HEK293 (cell line): ENCODE results near the gene GTF2A1.

Experiments
- CTCF ChIP-seq: fragments of 450-650 bp; formaldehyde crosslinking; IDR thresholded peaks from 2 replicates; pipeline ENCODE4 v1.5.1; 2016; ENCODE audit warnings: missing biosample characterization, missing genetic modification characterization
- EGR2 ChIP-seq: fragments of 450-650 bp; formaldehyde crosslinking; IDR thresholded peaks from 2 replicates; pipeline ENCODE4 v1.5.1; 2016; ENCODE audit warnings: low read depth, missing biosample characterization, missing genetic modification characterization
- KLF10 ChIP-seq: fragments of 450-650 bp; IDR thresholded peaks from 2 replicates; pipeline ENCODE4 v1.5.1; 2018; ENCODE audit warnings: missing biosample characterization, mild to moderate bottlenecking, missing genetic modification characterization
- TRIM28 ChIP-seq: IDR thresholded peaks from 2 replicates; pipeline ENCODE4 v1.6.1; 2011; ENCODE audit warnings: low read length, control low read depth, borderline replicate concordance
- ZBTB20 ChIP-seq: fragments of 450-650 bp; formaldehyde crosslinking; IDR thresholded peaks from 2 replicates; pipeline ENCODE4 v1.5.1; 2016; ENCODE audit warnings: missing biosample characterization, missing genetic modification characterization
- ZBTB49 ChIP-seq: fragments of 450-650 bp; formaldehyde crosslinking; IDR thresholded peaks from 2 replicates; pipeline ENCODE4 v1.5.1; 2016; ENCODE audit warnings: missing biosample characterization, missing genetic modification characterization, low read depth
- ZNF214 ChIP-seq: fragments of 450-650 bp; formaldehyde crosslinking; IDR thresholded peaks from 2 replicates; pipeline ENCODE4 v1.5.1; 2017; ENCODE audit warnings: missing biosample characterization, mild to moderate bottlenecking, missing genetic modification characterization, borderline replicate concordance
- ZNF670 ChIP-seq: fragments of 450-650 bp; formaldehyde crosslinking; IDR thresholded peaks from 2 replicates; pipeline ENCODE4 v1.5.1; 2016; ENCODE audit warnings: missing biosample characterization, missing genetic modification characterization, low read depth
- TF ChIP-seq, protein P1 (sequence below): fragments of 450-650 bp; formaldehyde crosslinking; IDR thresholded peaks from 2 replicates; pipeline ENCODE4 v1.5.1; 2016; ENCODE audit warnings: missing biosample characterization, missing genetic modification characterization, borderline replicate concordance
- TF ChIP-seq, protein P2 (sequence below): fragments of 450-650 bp; formaldehyde crosslinking; optimal IDR thresholded peaks from 2 replicates; pipeline ENCODE3; 2016; ENCODE audit warnings: missing biosample characterization, mild to moderate bottlenecking, missing genetic modification characterization
- TF ChIP-seq, protein P3 (sequence below): fragments of 450-650 bp; formaldehyde crosslinking; IDR thresholded peaks from 2 replicates; pipeline ENCODE4 v1.5.1; 2016; ENCODE audit warnings: missing biosample characterization, missing genetic modification characterization

DNA sequence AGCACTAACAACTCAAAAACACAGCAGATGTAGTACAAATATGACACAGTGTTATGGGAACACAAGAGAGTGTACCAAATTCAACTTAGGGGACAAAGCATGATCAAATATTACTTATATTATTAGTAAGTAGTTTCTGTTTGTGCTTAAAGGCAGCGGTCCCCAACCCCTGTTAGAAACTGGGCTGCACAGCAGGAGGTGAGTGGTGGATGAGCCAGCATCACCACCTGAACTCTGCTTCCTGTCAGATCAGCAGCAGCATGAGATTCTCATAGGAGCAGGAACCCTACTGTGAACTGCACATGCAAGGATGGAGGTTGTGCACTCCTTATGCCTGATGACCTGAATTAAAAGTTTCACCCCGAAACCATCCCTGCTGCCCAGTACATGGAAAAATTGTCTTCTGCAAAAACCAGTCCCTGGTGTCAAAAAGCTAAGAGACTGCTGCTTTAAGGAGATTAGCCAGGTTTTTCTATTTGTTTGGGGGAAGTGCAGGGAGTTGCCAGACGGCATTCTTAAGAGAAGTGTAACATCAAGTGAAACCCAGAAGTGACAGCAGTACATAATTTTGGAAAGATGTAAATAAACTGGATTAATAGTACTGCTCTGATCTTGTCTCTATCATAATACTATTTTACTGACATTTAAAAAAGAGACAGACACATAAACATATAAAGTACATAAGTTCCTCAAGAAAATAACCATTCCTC, 26.7 kb downstream of the GTF2A1 start:
- TF ChIP-seq ZNF214 (tag by site-specific recombination) (no peak), CTCF (tag by site-specific recombination) (no peak), KLF10 (tag by site-specific recombination) (no peak), ZBTB20 (tag by site-specific recombination) (no peak), ZBTB49 (no peak), EGR2 (tag by site-specific recombination) (no peak), ZNF670 (tag by site-specific recombination) (no peak), TRIM28 (no peak)
- TF ChIP-seq, protein P1, sequence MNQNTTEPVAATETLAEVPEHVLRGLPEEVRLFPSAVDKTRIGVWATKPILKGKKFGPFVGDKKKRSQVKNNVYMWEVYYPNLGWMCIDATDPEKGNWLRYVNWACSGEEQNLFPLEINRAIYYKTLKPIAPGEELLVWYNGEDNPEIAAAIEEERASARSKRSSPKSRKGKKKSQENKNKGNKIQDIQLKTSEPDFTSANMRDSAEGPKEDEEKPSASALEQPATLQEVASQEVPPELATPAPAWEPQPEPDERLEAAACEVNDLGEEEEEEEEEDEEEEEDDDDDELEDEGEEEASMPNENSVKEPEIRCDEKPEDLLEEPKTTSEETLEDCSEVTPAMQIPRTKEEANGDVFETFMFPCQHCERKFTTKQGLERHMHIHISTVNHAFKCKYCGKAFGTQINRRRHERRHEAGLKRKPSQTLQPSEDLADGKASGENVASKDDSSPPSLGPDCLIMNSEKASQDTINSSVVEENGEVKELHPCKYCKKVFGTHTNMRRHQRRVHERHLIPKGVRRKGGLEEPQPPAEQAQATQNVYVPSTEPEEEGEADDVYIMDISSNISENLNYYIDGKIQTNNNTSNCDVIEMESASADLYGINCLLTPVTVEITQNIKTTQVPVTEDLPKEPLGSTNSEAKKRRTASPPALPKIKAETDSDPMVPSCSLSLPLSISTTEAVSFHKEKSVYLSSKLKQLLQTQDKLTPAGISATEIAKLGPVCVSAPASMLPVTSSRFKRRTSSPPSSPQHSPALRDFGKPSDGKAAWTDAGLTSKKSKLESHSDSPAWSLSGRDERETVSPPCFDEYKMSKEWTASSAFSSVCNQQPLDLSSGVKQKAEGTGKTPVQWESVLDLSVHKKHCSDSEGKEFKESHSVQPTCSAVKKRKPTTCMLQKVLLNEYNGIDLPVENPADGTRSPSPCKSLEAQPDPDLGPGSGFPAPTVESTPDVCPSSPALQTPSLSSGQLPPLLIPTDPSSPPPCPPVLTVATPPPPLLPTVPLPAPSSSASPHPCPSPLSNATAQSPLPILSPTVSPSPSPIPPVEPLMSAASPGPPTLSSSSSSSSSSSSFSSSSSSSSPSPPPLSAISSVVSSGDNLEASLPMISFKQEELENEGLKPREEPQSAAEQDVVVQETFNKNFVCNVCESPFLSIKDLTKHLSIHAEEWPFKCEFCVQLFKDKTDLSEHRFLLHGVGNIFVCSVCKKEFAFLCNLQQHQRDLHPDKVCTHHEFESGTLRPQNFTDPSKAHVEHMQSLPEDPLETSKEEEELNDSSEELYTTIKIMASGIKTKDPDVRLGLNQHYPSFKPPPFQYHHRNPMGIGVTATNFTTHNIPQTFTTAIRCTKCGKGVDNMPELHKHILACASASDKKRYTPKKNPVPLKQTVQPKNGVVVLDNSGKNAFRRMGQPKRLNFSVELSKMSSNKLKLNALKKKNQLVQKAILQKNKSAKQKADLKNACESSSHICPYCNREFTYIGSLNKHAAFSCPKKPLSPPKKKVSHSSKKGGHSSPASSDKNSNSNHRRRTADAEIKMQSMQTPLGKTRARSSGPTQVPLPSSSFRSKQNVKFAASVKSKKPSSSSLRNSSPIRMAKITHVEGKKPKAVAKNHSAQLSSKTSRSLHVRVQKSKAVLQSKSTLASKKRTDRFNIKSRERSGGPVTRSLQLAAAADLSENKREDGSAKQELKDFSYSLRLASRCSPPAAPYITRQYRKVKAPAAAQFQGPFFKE = no peak
- TF ChIP-seq, protein P2, sequence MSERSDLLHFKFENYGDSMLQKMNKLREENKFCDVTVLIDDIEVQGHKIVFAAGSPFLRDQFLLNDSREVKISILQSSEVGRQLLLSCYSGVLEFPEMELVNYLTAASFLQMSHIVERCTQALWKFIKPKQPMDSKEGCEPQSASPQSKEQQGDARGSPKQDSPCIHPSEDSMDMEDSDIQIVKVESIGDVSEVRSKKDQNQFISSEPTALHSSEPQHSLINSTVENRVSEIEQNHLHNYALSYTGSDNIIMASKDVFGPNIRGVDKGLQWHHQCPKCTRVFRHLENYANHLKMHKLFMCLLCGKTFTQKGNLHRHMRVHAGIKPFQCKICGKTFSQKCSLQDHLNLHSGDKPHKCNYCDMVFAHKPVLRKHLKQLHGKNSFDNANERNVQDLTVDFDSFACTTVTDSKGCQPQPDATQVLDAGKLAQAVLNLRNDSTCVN = no peak
- TF ChIP-seq, protein P3, sequence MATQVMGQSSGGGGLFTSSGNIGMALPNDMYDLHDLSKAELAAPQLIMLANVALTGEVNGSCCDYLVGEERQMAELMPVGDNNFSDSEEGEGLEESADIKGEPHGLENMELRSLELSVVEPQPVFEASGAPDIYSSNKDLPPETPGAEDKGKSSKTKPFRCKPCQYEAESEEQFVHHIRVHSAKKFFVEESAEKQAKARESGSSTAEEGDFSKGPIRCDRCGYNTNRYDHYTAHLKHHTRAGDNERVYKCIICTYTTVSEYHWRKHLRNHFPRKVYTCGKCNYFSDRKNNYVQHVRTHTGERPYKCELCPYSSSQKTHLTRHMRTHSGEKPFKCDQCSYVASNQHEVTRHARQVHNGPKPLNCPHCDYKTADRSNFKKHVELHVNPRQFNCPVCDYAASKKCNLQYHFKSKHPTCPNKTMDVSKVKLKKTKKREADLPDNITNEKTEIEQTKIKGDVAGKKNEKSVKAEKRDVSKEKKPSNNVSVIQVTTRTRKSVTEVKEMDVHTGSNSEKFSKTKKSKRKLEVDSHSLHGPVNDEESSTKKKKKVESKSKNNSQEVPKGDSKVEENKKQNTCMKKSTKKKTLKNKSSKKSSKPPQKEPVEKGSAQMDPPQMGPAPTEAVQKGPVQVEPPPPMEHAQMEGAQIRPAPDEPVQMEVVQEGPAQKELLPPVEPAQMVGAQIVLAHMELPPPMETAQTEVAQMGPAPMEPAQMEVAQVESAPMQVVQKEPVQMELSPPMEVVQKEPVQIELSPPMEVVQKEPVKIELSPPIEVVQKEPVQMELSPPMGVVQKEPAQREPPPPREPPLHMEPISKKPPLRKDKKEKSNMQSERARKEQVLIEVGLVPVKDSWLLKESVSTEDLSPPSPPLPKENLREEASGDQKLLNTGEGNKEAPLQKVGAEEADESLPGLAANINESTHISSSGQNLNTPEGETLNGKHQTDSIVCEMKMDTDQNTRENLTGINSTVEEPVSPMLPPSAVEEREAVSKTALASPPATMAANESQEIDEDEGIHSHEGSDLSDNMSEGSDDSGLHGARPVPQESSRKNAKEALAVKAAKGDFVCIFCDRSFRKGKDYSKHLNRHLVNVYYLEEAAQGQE = no peak
